Activated CD4-positive, CD25-positive, alpha-beta regulatory T cell treated with anti-CD3 and anti-CD28 coated beads, Interleukin-2, amount 50 U/mL, for 72 hours (primary cell): ENCODE results near the gene PDE4D.

Source experiments
- DNase-seq: peaks from one replicate; pipeline ENCODE4 v3.0.0; 2021

Gene PDE4D

DNA sequence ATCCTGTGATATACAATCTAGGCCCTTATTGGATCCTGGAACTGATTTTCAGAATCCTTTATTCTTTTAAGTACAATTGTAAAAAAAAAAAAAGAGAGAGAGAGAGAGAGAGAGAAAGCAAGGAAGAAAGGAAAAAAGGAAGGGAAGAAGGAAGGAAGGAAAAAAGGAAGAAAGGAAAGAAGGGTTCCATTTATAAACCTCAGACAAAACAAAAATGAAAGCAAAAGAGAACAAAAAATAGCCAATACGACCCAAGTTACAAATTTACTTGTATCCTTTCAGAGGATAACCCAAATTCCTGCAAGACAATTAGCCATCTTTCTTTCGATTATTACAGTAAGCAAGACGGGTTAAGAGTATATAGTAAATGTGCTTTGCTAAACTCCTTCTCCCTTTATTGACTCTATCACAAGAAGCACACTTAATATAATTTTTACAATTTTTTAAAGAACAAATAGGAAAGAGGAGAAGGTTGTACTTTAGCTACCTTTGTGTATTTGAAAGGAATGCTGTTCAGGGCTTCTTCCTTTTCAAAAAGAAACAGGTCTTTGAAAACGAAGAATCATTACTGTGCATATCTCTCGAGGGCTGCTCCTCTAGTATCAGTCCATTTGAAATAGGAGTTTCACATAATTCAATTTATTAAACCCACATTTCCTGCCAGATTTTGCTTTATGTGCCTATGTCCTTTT is 767.4 kb downstream of the PDE4D start:
- DNase-seq = no peak

DNA sequence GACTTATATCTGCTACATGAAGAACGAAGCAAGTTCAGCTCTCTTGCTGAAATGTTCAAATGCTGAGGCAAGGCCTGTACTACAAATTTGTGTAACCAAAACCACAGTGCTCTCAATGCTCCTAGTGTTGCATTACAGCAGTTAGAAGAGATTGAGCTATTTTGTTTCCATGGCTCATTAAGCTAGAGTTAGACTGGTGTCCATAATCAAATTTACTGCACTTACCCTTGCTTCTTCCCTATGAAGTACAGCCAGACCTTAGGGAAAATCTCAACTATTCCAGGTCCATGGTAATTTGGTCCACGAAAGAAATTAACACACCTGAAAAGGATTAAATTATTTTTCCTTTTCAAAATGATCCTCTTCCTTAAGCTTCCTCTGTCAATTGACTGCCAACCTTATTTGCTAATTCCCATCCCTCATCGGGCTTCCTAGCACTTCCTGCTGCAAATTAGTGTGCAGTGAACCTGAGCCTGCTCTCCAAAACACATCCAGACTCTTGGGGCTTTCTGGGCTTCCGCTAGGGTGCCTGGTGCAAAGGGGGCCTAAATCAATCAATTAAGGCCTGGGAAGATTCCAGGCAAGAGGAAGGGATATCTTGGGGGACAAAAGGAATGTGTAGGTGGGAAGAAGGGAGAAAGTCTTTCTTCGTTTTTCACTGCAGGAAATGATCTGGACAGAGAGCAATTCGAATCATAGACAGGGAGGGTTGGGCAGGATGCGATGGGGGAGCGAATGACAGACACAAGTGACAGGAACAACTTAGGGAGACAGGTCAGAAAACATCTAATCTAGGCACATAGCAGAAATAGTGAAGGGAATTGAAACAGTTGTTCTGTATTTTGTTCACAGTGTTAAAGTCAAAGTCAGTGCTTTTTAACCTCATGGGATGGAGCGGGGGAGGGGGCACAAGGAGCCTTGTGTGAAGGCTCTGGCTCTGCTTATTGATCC is 768.2 kb downstream of the PDE4D start:
- no peak for DNase-seq

DNA sequence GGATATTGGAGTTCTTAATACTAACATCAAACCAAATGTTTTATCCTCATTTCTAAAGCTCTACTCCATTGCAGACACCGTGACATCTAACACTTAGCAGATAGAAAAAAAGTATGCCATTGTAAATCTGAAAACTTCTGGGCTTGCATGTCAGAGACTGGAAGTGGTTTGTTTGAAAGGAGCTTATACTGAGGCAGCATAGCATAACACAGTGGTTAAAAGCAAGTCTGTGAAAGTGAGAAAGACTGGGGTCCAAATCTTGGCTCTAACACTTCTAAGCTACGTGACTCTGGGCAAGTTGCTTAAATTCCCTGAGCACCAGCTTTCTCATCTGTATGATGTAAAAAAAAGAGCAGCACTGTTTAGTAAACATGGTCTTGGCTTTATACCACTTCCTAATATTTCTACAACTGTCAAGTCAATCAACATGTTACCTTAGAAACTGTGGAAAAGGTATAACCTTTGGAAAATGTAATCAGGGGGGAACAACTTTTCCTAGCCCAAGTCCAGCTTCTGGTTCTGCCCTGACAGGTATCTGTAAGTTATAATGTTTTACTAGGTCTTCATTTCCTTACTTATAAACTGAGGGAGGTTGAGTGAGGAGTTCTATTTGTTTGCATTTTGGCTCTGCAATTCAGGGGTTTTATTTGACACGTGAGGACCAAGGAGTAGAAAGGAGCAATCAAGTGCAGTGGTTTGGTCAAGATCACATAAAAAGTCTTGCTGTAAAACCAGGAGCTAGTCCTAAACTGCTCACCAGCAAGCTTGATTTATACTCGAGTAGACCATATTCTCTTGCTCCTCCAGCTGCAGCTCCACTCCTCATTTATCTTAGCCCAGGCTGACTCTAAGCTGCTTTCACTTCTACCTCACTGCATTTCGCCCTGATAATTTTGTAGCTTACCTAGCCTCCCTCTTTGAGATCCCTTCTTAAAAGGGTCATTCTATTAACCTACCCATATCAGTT is 769.6 kb downstream of the PDE4D start:
- DNase-seq = no peak

DNA sequence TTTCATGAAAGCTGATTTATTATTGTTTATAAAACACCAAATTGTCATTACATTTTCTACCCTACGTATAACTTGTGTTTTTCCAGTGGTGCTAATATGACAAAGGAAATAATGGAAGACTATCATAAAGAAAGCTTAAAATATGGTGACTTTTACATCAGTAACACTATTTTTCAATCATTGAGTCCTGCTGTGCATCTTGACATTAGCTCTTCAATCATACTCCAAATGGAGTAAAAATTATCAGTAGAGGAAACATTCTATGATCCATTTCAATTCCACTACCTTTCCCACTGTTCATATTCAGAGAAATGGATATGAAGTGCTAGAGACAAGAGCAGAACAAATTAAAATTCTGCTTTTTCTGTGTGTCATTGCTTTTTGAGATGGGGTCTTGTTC is 774.0 kb downstream of the PDE4D start:
- DNase-seq = no peak

DNA sequence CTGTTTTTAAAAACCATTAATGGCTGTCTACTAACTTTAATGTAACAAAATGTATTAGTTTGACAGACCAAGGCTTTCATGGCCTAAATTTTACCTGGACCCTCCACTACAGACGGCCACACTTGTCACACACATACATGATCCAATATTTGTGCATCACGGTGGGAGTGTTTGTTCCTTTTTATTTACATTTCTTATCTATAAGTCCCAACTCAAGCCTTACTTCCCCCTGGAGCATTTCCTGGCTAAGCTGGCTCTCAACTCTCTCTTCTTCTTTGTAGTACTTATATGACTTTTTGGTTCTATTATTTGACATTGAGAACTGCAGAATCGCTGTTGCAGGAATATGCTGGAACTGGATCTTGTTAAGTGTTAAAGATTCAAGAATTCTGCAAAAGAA is 776.2 kb downstream of the PDE4D start:
- DNase-seq = no peak

DNA sequence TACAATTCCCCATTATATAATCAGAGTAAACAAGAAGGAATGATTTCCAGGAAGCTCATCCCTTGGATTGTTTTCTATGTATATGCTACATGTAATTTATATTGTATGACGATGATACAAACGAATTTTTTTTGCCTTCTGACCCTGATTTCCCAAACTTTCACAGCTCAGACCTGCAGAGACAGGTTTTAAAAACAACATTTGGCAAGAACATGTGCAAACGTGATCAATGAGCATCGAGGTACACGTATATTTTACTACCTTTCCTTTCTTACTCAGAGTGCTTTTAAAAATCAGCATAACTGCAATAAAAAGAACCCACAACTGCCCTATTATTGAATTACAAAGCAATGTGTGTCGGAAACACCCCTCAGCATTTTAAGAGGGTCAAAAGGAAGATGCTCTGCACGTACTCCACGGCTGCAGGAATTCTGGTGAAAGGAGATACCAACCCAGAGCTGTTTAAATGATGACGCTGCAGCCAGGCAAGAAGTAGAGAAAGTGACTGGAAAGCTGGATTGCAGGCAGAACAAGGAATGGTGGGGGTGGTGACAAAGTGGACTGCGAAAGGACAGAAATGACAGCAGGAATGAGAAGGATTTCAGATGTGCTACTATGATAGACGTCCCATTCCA is 777.2 kb downstream of the PDE4D start:
- DNase-seq = no peak

DNA sequence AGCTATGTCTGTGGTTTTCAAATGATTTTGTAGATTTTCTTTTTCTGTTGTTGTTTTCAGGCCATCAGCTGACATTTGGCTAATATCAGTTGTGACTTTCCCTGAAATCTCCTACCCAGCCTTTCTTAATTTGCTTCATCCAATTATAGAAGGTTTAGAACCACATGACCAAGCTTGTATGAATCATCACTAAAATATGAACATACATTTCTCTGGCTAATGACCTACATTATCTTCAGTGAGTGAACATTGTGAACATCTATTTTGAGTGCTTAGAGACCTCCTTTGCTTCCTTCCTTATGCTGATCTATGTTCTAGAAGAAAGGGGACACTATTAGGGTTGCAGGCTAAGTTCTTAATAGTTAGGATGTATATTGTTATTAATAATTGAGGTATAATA is 778.2 kb downstream of the PDE4D start:
- DNase-seq = no peak

DNA sequence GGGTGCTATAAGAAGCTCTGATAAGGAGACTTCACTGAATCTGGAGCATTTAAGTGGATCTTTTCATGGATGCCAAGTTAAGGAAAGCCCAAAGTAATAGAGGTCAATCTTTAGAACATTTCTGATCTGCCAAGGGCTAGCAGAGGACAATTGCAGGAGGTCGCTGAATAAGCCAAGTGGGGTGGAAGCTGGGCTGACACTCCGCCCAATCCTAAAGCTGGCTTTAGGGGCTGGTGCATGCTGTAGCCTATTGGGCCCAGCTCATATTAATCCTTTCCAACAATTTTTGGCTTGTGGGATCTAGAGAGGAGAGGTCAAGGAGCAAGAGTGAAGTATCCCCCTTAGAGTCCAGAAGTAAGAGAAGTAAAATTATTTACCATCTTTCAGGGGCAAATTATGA is 784.1 kb downstream of the PDE4D start:
- no peak for DNase-seq

DNA sequence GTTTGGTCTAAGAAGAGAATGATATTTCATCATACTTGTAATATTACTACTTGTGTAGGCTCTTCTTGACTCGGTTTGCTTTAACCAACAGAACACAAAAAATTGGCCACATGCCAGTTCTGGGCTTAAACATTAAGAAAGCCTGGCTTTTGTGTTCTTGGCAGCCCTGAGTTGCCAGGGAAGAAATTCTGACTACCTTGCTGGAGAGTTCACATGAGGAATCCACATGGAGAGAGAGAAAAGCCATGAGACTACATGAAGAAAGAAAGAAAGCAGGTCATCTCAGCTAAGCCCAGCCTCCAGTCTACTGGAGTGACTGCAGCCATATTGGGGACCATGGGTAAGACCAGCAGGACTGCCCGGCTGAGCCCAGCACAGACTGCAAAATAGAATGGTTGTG is 785.8 kb downstream of the PDE4D start:
- DNase-seq = no peak

DNA sequence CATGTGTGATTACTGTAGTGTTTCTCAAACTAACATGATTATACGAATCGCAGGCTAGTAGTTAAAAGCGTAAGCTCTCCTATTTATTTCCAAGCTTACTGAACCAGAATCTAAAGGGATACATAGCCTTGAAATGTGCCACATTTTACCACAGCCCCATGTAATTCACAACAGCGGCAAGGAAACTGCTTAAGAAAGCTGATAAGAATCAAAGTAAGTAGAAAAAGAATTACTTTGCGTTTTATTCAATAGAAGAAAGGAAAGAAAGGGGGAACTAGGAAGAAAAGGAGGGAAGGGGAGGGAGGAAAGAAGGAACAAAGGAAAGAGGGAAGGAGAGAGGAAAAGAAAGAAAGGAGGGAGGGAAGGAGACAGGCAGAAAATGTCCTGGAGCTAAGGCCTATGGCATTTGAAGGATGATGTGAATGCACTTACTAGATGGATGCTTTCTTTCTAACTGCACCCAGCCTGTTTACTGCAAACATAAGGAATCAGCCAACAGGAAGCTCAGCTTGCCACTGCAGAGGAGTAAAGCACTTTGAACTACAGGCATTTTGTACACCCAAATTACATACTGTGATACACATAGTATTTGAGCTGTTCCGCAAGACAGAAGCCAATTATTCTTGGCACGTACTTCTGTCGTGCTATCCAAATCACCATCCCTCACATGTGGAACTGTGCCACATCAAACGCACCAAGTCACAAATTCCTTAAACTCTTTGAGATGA is 789.0 kb downstream of the PDE4D start:
- no peak for DNase-seq

DNA sequence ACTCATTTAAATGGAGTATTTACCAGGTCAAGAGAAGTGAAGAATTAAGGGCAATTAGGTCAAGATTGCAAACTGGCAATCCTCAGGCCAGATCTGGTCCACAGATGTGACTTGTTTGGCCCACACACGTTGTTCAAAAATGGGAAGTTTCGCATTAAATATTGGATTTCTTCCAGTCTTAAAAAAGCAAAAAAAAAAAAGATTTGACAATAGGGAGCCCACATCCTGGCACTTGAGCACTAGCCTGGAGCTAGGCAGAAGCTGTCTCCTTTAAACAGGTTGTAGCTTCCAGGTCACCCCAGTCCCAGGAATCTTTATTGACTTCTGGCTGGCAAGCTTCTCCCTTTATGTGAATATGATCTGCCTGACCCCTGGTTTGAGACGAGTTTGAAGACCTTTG is 790.2 kb downstream of the PDE4D start:
- DNase-seq = no peak

DNA sequence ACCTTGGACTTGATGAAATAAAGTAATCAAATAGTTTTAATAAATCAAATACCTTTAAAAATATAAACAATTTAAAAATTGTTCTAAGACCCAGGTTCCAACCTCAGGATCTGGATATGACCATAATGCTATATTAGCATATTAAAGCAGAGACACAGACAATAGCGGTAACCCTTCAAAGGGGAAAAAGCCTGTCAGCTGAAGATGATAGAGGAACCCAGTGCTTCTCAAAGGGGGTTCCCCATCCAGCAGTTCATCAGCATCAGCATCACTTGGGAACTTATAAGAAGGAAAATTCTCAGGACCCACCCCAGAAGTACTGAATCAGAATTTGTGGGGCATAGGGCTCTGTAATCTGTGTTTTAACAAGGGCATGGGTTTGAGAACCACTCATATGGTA is 791.1 kb downstream of the PDE4D start:
- no peak for DNase-seq

DNA sequence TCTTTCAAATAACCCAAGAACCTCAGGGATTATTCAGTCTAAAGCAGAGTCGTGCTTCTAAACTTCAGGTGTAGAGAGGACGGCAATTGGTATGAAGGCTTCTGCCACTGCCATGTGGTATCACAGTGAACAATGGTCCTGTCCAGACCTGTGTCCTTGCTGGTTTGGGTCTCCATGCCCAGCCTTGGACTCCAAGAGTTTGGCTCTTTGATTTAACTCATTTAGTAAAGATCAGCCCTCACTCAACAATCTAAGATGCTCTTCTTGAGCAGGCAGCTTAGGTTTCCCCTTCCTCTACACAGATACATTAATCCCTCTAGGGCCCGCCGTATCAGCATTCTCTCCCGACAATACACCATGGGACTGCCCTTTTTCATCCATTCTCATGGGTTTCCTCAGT is 792.7 kb downstream of the PDE4D start:
- no peak for DNase-seq

DNA sequence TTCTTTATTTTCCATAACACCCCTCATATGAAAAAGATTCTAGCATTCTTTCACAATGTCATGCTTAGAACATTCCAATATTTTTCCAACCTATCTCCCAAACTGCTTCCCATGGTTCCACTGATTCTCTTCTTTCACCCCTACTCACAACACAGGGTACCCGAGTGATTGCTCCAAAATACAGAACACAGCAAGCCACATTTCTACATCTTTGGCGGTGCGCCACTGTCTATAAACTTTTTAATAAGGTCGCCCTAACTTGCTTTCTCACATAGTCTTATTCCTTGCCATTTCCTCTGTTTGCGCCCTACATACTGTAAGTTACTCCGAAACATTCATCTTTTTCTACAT is 793.6 kb downstream of the PDE4D start:
- no peak for DNase-seq

DNA sequence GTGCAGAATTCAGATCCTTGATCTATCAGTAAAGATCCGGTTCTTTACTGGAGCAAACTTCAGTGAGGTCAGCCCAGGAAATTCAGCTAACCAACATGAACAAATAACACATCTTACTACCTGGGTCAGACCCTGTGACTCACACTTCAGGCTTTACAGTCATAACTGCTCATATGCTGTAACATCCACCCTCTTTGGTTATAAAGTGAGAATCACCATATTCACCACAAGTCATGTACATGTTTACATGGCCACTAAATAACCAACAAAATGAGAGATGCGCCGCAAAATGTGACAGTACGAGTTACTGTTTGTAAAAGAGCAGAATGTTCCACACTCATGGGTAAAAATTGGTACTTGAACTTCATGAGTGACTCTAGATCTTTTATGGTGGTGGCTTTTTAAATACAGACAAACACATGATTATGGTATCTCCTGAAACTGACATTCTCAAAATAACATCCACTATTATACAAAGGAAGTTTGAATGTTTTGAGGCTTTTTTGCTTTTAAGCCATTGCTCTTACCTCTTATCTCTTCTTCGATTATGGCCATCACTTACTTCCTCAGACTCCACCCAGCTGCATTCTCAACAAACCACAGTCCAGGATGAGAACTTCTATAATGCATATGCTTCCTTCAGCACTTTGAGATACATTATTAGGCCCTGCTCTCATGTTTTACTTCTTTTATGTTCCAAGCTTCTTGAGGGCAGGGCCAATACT is 794.1 kb downstream of the PDE4D start:
- DNase-seq = no peak

DNA sequence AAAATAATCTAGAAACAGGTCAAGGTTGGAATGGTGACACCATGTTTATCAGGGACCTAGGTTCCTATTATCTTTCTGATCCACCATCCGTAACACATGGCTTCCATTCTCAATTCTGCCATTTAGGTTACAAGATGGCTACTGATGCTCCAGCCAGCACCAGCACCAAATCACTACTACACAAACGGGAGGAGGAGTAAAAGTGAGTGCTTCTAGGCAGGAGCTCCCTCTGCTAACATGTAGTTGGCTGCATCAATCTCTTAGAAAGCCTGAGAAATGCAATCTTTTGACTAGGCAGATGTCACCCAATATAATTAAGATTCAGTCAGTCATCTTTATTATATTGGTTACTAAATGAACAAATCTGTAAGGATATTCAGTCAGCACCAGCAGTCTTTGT is 794.8 kb downstream of the PDE4D start:
- no peak for DNase-seq

DNA sequence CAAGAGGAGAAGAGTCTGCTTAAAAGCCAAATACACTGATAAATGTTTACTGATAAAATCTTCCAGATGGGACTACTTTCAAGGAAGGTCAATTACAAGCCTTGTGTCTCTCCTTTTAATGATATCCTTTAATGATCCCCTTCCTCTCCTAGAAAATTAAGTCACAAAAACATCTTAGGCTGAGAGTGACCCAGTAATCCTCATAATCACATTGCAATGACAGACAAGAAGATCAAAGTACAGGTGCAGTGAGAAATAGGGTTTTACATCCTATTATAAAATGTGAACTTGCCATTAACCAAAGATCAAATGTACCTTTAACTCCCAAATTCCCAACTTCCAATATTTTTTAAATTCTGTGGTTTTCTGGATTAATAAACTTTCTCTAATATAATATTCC is 795.8 kb downstream of the PDE4D start:
- no peak for DNase-seq

DNA sequence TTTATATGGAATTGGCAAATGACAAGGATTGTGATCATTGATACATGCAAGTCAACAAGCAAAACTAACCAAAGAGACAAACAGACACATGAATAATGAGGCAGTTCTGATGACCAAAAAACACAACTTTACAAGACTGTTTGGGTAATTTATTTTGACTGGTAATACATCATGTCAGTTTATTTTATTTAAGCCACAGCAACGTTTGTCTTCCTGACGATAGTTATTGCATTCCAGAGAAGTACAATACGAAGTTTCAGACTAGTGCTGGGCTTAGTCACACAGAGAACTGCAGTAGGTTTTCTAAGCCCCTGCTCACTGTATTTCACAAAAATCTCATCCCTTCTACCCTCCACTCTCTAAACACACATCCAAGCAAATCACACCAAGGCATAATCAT is 796.4 kb downstream of the PDE4D start:
- no peak for DNase-seq

DNA sequence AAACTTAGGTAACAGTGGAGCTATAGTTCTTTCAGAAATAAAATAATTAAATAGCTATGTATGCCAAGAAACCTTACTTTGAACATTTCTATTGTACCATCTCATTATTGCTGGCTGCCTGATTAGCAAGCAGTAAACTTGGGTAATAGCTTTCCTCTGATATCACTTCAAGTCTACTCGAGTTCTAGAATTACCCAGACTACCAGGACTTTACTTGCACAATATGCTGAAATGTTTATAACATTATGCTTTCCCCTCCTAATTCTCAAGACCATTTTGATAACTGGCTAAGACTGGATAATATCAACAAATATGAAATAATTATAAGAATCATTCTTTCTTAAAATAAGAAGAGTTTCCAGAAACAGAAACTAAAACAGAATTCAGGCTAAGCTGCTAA is 798.0 kb downstream of the PDE4D start:
- no peak for DNase-seq

DNA sequence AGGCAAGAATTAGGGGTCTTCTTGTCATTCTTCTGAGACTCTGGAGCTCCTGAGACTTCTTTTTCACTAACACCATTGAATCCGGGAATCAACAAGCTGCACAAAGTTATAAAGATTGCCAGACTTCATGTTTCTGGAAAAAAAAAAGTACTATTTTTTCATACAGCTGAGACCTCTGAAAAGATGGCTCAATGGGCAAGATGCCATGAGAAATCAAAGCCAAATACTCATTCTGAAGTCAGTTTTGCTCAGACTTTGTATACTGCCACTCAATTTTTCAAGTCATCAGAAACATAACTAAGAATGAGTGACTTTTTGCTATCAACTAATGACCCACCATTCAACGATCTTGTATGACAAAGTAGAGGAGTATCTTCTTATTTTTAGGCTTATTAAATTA is 798.7 kb downstream of the PDE4D start:
- no peak for DNase-seq

DNA sequence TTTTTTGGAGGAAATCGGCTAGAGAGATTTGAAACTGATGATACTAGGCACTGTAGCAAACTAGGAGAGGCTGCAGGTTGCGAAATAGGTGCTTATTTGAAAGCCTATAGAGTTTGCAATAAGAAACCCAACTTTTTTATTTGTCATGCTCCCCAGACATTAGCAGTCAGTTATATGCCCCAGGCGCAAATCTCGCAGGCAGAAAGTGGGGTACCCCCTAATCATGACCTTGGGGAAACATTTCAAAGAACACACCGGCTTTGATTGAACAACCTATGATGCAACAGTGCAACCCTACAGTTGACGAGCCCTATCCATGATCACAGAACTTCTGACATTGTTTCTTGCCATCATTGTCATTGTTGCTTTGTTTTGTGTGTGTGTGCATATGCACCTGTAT is 800.2 kb downstream of the PDE4D start:
- DNase-seq = no peak
